GM12878 (cell line): ENCODE measurements around the gene EVX1.

Source experiments
- CBFB ChIP-seq: IDR thresholded peaks from 2 replicates; pipeline ENCODE4 v1.6.1; 2016; ENCODE audit warnings: antibody characterized with exemption, low read depth
- CTCF ChIP-seq, 3 experiments: IDR thresholded peaks in 2 of 3; conservative IDR thresholded peaks in 1 of 3; 2 replicates each; pipeline ENCODE4 v1.5.1; 2011; ENCODE audit warnings: low read depth in 3 of 3, low read length in 3 of 3, mild to moderate bottlenecking in 3 of 3, control low read depth in 2 of 3, moderate library complexity in 2 of 3, inconsistent platforms in 1 of 3, mixed read lengths in 1 of 3; ENCODE audit not compliant: control insufficient read depth in 2 of 3, insufficient read depth in 1 of 3; ENCODE audit errors: extremely low read depth in 1 of 3
- E2F4 ChIP-seq: IDR thresholded peaks from 2 replicates; pipeline ENCODE4 v1.6.1; 2012; ENCODE audit warnings: low read depth, low read length, improper control_type of control experiment
- MYC ChIP-seq: IDR thresholded peaks from 2 replicates; pipeline ENCODE4 v1.6.1; 2011; ENCODE audit warnings: mild to moderate bottlenecking, low read length, moderate library complexity, inconsistent platforms; ENCODE audit not compliant: insufficient read depth, insufficient replicate concordance, insufficient read length, severe bottlenecking
- NFYB ChIP-seq: IDR thresholded peaks from 2 replicates; pipeline ENCODE4 v1.6.1; 2011; ENCODE audit warnings: low read depth, mild to moderate bottlenecking, low read length, improper control_type of control experiment, moderate library complexity; ENCODE audit not compliant: insufficient read depth
- NR2F1 ChIP-seq: fragments of 450-650 bp; conservative IDR thresholded peaks from 2 replicates; pipeline ENCODE4 v1.6.1; 2017; ENCODE audit warnings: mild to moderate bottlenecking
- POLR2A ChIP-seq: IDR thresholded peaks from 2 replicates; pipeline ENCODE4 v1.6.1; 2011; ENCODE audit warnings: low read depth, mild to moderate bottlenecking, low read length
- POLR2AphosphoS2 ChIP-seq: IDR thresholded peaks from 2 replicates; pipeline ENCODE4 v1.6.1; 2011; ENCODE audit warnings: low read depth, mild to moderate bottlenecking, low read length, improper control_type of control experiment, moderate library complexity
- POLR2AphosphoS5 ChIP-seq: IDR thresholded peaks from 2 replicates; pipeline ENCODE4 v1.6.1; 2011; ENCODE audit warnings: mild to moderate bottlenecking, low read length, inconsistent platforms
- RCOR1 ChIP-seq: conservative IDR thresholded peaks from 2 replicates; pipeline ENCODE4 v1.6.1; 2012; ENCODE audit warnings: low read depth, low read length, improper control_type of control experiment

- TF ChIP-seq CTCF (IDR thresholded peaks at IDR 0.05 in 2 of 3, conservative IDR thresholded peaks at IDR 0.05 in 1 of 3; ENCODE audit: control insufficient read depth in 2 of 3, extremely low read depth in 1 of 3, insufficient read depth in 1 of 3, low read depth in 3 of 3, low read length in 3 of 3) (no peak), NR2F1 (no peak), POLR2A (no peak), E2F4 (no peak), NFYB (no peak), POLR2AphosphoS5 (no peak), POLR2AphosphoS2 (no peak), CBFB (no peak), MYC (no peak), RCOR1 (no peak)
These were observed 38.5 kb upstream of the EVX1 start for GRCh38 chr7:27203964-27204594.
